IMR-90 (cell line): ENCODE results near the gene RRP8. TPM values are rescaled to one million over a fixed set of nuclear protein-coding genes. Genes with fewer than 3 reads are reported as not detected.

Source experiments
- ATAC-seq: fragments of 200-7000 bp; cut with Tn5 transposase; 2 replicates; pipeline ENCODE4 v1.9.1; 2020; ENCODE audit warnings: low read depth, mild to moderate bottlenecking, moderate library complexity
- BruUV-seq: library from RNA; stranded (reverse); fragments of 400-500 nt; replicated peaks from 2 replicates; lab custom pipeline; 2021; lab: Mats Ljungman, UMichigan
- CTCF ChIA-PET: fragments of 300-600 bp; formaldehyde crosslinking; extraction: SDS; loops from one replicate; lab custom pipeline; 2021; ENCODE audit warnings: antibody characterized with exemption; lab: Yijun Ruan, JAX
- POLR2A ChIA-PET: fragments of 300-600 bp; sonication (Branson Sonifier 250); formaldehyde crosslinking; loops from one replicate; lab custom pipeline; 2022; ENCODE audit warnings: antibody characterized with exemption; ENCODE audit not compliant: unreplicated experiment; lab: Charles Lee
- DNase-seq: peaks from one replicate; pipeline ENCODE4 v3.0.0; 2013
- H2AFZ ChIP-seq: replicated peaks from 2 replicates; pipeline ENCODE3; 2013; ENCODE audit warnings: low read length, mild to moderate bottlenecking; ENCODE audit not compliant: poor library complexity
- H2AK5ac ChIP-seq: 2 replicates; pipeline ENCODE4 v1.6.1; 2013; ENCODE audit warnings: low read depth, low read length, inconsistent platforms
- H2AK9ac ChIP-seq: replicated peaks from 2 replicates; pipeline ENCODE3; 2013; ENCODE audit warnings: mild to moderate bottlenecking, low read depth, low read length, moderate library complexity; ENCODE audit not compliant: poor library complexity
- H2BK120ac ChIP-seq: 2 replicates; pipeline ENCODE4 v1.6.1; 2013; ENCODE audit warnings: low read depth, low read length, inconsistent platforms
- H2BK15ac ChIP-seq: 3 replicates; pipeline ENCODE4 v1.6.1; 2013; ENCODE audit warnings: low read depth, low read length, inconsistent platforms
- H2BK20ac ChIP-seq: 2 replicates; pipeline ENCODE4 v1.6.1; 2013; ENCODE audit warnings: low read depth, mild to moderate bottlenecking, inconsistent platforms, low read length, moderate library complexity
- H2BK5ac ChIP-seq: 2 replicates; pipeline ENCODE4 v1.6.1; 2013; ENCODE audit warnings: mild to moderate bottlenecking, low read depth, low read length, inconsistent platforms; ENCODE audit not compliant: poor library complexity, severe bottlenecking
- H3K14ac ChIP-seq: replicated peaks from 2 replicates; pipeline ENCODE4 v1.6.1; 2013; ENCODE audit warnings: low read depth, low read length, inconsistent platforms
- H3K18ac ChIP-seq: 2 replicates; pipeline ENCODE4 v1.6.1; 2013; ENCODE audit warnings: low read depth, low read length, control low read depth
- H3K23ac ChIP-seq: 2 replicates; pipeline ENCODE4 v1.6.1; 2013; ENCODE audit warnings: low read depth, low read length, inconsistent platforms
- H3K27ac ChIP-seq: 2 replicates; pipeline ENCODE4 v1.5.1; 2013; ENCODE audit warnings: mild to moderate bottlenecking, control low read depth, low read length; ENCODE audit not compliant: insufficient read depth
- H3K27me3 ChIP-seq: 2 replicates; pipeline ENCODE4 v1.6.1; 2013; ENCODE audit warnings: low read length; ENCODE audit not compliant: control insufficient read depth, insufficient read depth
- H3K36me3 ChIP-seq: 2 replicates; pipeline ENCODE4 v1.6.1; 2013; ENCODE audit warnings: low read length, mixed read lengths; ENCODE audit not compliant: control insufficient read depth, insufficient read depth
- H3K4ac ChIP-seq: 2 replicates; pipeline ENCODE4 v1.6.1; 2013; ENCODE audit warnings: low read depth, low read length, inconsistent platforms
- H3K4me1 ChIP-seq: 2 replicates; pipeline ENCODE4 v1.6.1; 2013; ENCODE audit warnings: low read length, mixed read lengths; ENCODE audit not compliant: control insufficient read depth, insufficient read depth
- H3K4me2 ChIP-seq: 2 replicates; pipeline ENCODE4 v1.6.1; 2013; ENCODE audit warnings: low read depth, mild to moderate bottlenecking, control low read depth, low read length, moderate library complexity
- H3K4me3 ChIP-seq: 2 replicates; pipeline ENCODE4 v1.5.1; 2013; ENCODE audit warnings: low read depth, mild to moderate bottlenecking, control low read depth, low read length, moderate library complexity; ENCODE audit not compliant: insufficient read depth
- H3K56ac ChIP-seq: 2 replicates; pipeline ENCODE4 v1.6.1; 2013; ENCODE audit warnings: low read length, inconsistent platforms; ENCODE audit not compliant: insufficient read depth; ENCODE audit errors: extremely low read depth
- H3K79me1 ChIP-seq, 2 experiments: 2 replicates each; pipeline ENCODE4 v1.6.1; 2013; ENCODE audit warnings: low read length in 2 of 2, inconsistent platforms in 1 of 2, low read depth in 1 of 2
- H3K9ac ChIP-seq: 2 replicates; pipeline ENCODE4 v1.6.1; 2013; ENCODE audit warnings: low read depth, low read length, control low read depth
- H3K9me1 ChIP-seq: 2 replicates; pipeline ENCODE4 v1.6.1; 2013; ENCODE audit warnings: low read length, inconsistent platforms; ENCODE audit not compliant: insufficient read depth
- H3K9me3 ChIP-seq: 2 replicates; pipeline ENCODE4 v1.6.1; 2013; ENCODE audit warnings: low read length; ENCODE audit not compliant: control insufficient read depth, insufficient read depth
- H4K20me1 ChIP-seq: 2 replicates; pipeline ENCODE4 v1.6.1; 2013; ENCODE audit warnings: low read length, inconsistent platforms; ENCODE audit not compliant: insufficient read depth
- H4K5ac ChIP-seq: 2 replicates; pipeline ENCODE4 v1.6.1; 2013; ENCODE audit warnings: mild to moderate bottlenecking, low read depth, low read length, control low read depth
- H4K8ac ChIP-seq, 2 experiments: 2 replicates each; pipeline ENCODE4 v1.6.1; 2013; ENCODE audit warnings: low read depth in 2 of 2, low read length in 2 of 2, control low read depth in 1 of 2, inconsistent platforms in 1 of 2
- H4K91ac ChIP-seq: 2 replicates; pipeline ENCODE4 v1.6.1; 2013; ENCODE audit warnings: low read depth, low read length, inconsistent platforms; ENCODE audit not compliant: insufficient read depth
- BHLHE40 ChIP-seq: fragments of 150-350 bp; IDR thresholded peaks from 2 replicates; pipeline ENCODE4 v1.6.1; 2016; ENCODE audit warnings: mild to moderate bottlenecking, low read depth, low read length
- MAZ ChIP-seq: IDR thresholded peaks from 2 replicates; pipeline ENCODE4 v1.6.1; 2012; ENCODE audit warnings: low read depth, mild to moderate bottlenecking, low read length, improper control_type of control experiment, moderate library complexity, borderline replicate concordance
- MXI1 ChIP-seq: IDR thresholded peaks from 2 replicates; pipeline ENCODE4 v1.6.1; 2012; ENCODE audit warnings: low read depth, mild to moderate bottlenecking, low read length, moderate library complexity, borderline replicate concordance
- RCOR1 ChIP-seq: IDR thresholded peaks from 2 replicates; pipeline ENCODE4 v1.6.1; 2012; ENCODE audit warnings: mild to moderate bottlenecking, low read length, improper control_type of control experiment; ENCODE audit not compliant: insufficient replicate concordance
- SMC3 ChIP-seq: fragments of 150-350 bp; IDR thresholded peaks from 2 replicates; pipeline ENCODE4 v1.6.1; 2016; ENCODE audit warnings: low read depth, mild to moderate bottlenecking, antibody characterized with exemption, low read length, moderate library complexity
- whole genome bisulfite sequencing, 2 experiments: methylation state at CpG; one replicate each; pipeline versions ENCODE4 v1.1.5 to v1.1.7; 2013; ENCODE audit warnings: missing lambda C conversion rate in 2 of 2; ENCODE audit not compliant: insufficient read length in 1 of 2; ENCODE audit errors: extremely low coverage in 2 of 2; 5-methylcytosine and 5-hydroxymethylcytosine counted together
- dilution Hi-C: fragments of 300-500 bp; cut with HindIII; formaldehyde crosslinking; loops from one replicate; pipeline ENCODE4 v1.14.3; 2018; ENCODE audit warnings: low sequenced_read_pairs; ENCODE audit not compliant: unreplicated experiment
- in situ Hi-C: fragments of 300-500 bp; cut with MboI; formaldehyde crosslinking; loops from 3 replicates; pipeline ENCODE4 v1.14.3; 2019; ENCODE audit warnings: low sequenced_read_pairs, inconsistent platforms, mixed read lengths
- intact Hi-C: fragments of 100-400 bp; cut with micrococcal nuclease; formaldehyde crosslinking; loops from 2 replicates; pipeline ENCODE4 v1.10.0; 2022
- polyA plus RNA-seq, 3 experiments: library from polyadenylated mRNA; depleted of rRNA; stranded (reverse); fragments of >200 nt; gene quantifications; 2 replicates each; pipeline ENCODE4 v1.2.3, GENCODE V29; 2012; ENCODE audit warnings: low replicate concordance in 1 of 3
- total RNA-seq: library from RNA; depleted of rRNA; stranded (reverse); fragments of >200 nt; gene quantifications from 2 replicates; pipeline ENCODE4 v1.2.3, GENCODE V29; 2012

RRP8 gene
- total and polyA plus RNA-seq, 2 of the 4 experiments (the other 2 are of a cell fraction): 10.8 to 11.5 TPM

- Histone ChIP-seq H2AK9ac (peak overlapping the region; percentile 91), H3K56ac (peak overlapping the region; percentile 84), H2BK20ac (no peak overlapping the region), H2AK5ac (peak overlapping the region; percentile 84), H3K27me3 (no peaks in the 10 kb centered on the region), H3K9ac (peak overlapping the region; percentile 96), H3K36me3 (peaks cover 61% of the 10 kb centered on the region), H2BK15ac (no peak overlapping the region), H2AFZ (peak overlapping the region; percentile 95), H2BK5ac (peak overlapping the region; percentile 72), H3K9me1 (peaks cover 39% of the 10 kb centered on the region), H4K20me1 (peaks cover 8% of the 10 kb centered on the region), H3K4ac (peak overlapping the region; percentile 85), H3K27ac (peak overlapping the region; percentile 84), H3K4me1 (peaks cover 31% of the 10 kb centered on the region), H3K79me1 (peaks cover 31 to 79% of the 10 kb centered on the region in 2 experiments), H3K23ac (peak overlapping the region; percentile 92), H4K8ac (peak overlapping the region; percentile 19 to 52), H3K4me2 (peak overlapping the region; percentile 96), H3K4me3 (peak overlapping the region; percentile 67), H2BK120ac (peak overlapping the region; percentile 9), H3K9me3 (no peaks in the 10 kb centered on the region), H3K14ac (peak overlapping the region; percentile 92), H4K91ac (peak overlapping the region; percentile 16), H3K18ac (no peak overlapping the region; the same call in 1 of the 2 replicates), H4K5ac (peak overlapping the region; percentile 27)
- in situ Hi-C loops (no loop called here), intact Hi-C loops (no loop called here), dilution Hi-C loops (no loop called here)
- TF ChIP-seq MAZ: 0 out of 2 replicates have a peak, but pooled peaks have one; percentile 10
- TF ChIP-seq SMC3: no peak
- TF ChIP-seq MXI1: 0 out of 2 replicates have a peak, but pooled peaks have one; percentile 10
- no peak for TF ChIP-seq BHLHE40
- TF ChIP-seq RCOR1: no peak
- peak; percentile 9 for ATAC-seq
- CTCF ChIA-PET: no interaction called here
- no TSS peak for BruUV-seq
- POLR2A ChIA-PET: interaction anchor here (0.8 to 0.9 kb wide), 2 partner anchors 10 to 16 kb away, joined by 3 to 4 read pairs; no protein-coding TSS in a partner anchor
- DNase-seq: peak; percentile 21
- 3% methylated on average over 27 of the region's 39 CpGs; no CpG with 5 or more reads in 1 of the 2 experiments for WGBS, 2 experiments
Observed at GRCh38 chr11:6611092-6611962, 7.9 kb upstream of the RRP8 start.
